ENCODE results near the gene JAK1. TPM values are rescaled to one million over a fixed set of nuclear protein-coding genes. Genes with fewer than 3 reads are reported as not detected.

JAK1 gene
- total and polyA plus RNA-seq, 10 donors = 46.6 to 270 (median 205) TPM

- H3K36me3 ChIP-seq = no peaks in the 10 kb centered on the region
- no peak for DNase-seq
- H3K27ac ChIP-seq = peak overlapping the region in 1 of 8 donors; percentile 59
- H3K9me3 ChIP-seq = no peaks in the 10 kb centered on the region
- peaks cover 44 to 100% (median 90%) of the 10 kb centered on the region in 6 donors for H3K4me1 ChIP-seq
- no peaks in the 10 kb centered on the region for H3K27me3 ChIP-seq (replicated peaks in 1 of 7)
- intact Hi-C loops (cut with DNase I; ENCODE audit: low total_unique reads) = loop anchor here (10.0 kb wide), 1 partner anchor 53 kb away; the partner anchor contains the start of gene JAK1
- H3K4me3 ChIP-seq = no peak overlapping the region
- 74 to 86% (median 81%) methylated on average over 2 of the region's 2 CpGs for WGBS, 5 donors
- TF ChIP-seq POLR2A (IDR thresholded peaks at IDR 0.05) (no peak), POLR2AphosphoS5 (IDR thresholded peaks at IDR 0.05) (no peak), CTCF (IDR thresholded peaks at IDR 0.05 in 8 of 11, conservative IDR thresholded peaks at IDR 0.05 in 3 of 11) (no peak)
Observed at GRCh38 chr1:64912191-64912590, 54.2 kb downstream of the JAK1 start.

- WGBS, 5 donors = 79 to 95% (median 89%) methylated on average over 3 of the region's 3 CpGs
- no peak for DNase-seq
- Histone ChIP-seq H3K4me1 (peaks cover 38 to 100% (median 90%) of the 10 kb centered on the region in 6 donors), H3K4me3 (no peak overlapping the region), H3K27ac (peak overlapping the region in 4 of 8 donors; percentile 9 to 59 (median 26)), H3K36me3 (no peaks in the 10 kb centered on the region), H3K27me3 (replicated peaks in 1 of 7) (no peaks in the 10 kb centered on the region), H3K9me3 (no peaks in the 10 kb centered on the region)
- intact Hi-C loops (cut with DNase I; ENCODE audit: low total_unique reads) = loop anchor here (10.0 kb wide), 1 partner anchor 53 kb away; the partner anchor contains the start of gene JAK1
- TF ChIP-seq POLR2AphosphoS5 (IDR thresholded peaks at IDR 0.05) (no peak), CTCF (IDR thresholded peaks at IDR 0.05 in 8 of 11, conservative IDR thresholded peaks at IDR 0.05 in 3 of 11) (no peak), POLR2A (IDR thresholded peaks at IDR 0.05) (no peak)
Observed at GRCh38 chr1:64911326-64911725, 55.0 kb downstream of the JAK1 start.

- H3K4me1 ChIP-seq = peaks cover 28 to 100% (median 82%) of the 10 kb centered on the region in 6 donors
- no peaks in the 10 kb centered on the region for H3K9me3 ChIP-seq
- 70 to 78% (median 74%) methylated on average over 7 of the region's 7 CpGs for WGBS, 5 donors
- no peaks in the 10 kb centered on the region for H3K27me3 ChIP-seq (replicated peaks in 1 of 7)
- intact Hi-C loops (cut with DNase I; ENCODE audit: low total_unique reads) = no loop called here
- TF ChIP-seq CTCF (IDR thresholded peaks at IDR 0.05 in 8 of 11, conservative IDR thresholded peaks at IDR 0.05 in 3 of 11) (no peak), POLR2AphosphoS5 (IDR thresholded peaks at IDR 0.05) (no peak), POLR2A (IDR thresholded peaks at IDR 0.05) (no peak)
- DNase-seq = no peak
- H3K4me3 ChIP-seq = no peak overlapping the region
- no peaks in the 10 kb centered on the region for H3K36me3 ChIP-seq
- H3K27ac ChIP-seq = no peak overlapping the region
Observed at GRCh38 chr1:64909031-64909430, 57.3 kb downstream of the JAK1 start.

GRCh38 chr1:64908575-64908974, 57.8 kb downstream of the JAK1 start:
- DNase-seq = no peak
- TF ChIP-seq POLR2A (IDR thresholded peaks at IDR 0.05) = no peak
- no peak for TF ChIP-seq CTCF (IDR thresholded peaks at IDR 0.05 in 8 of 11, conservative IDR thresholded peaks at IDR 0.05 in 3 of 11)
- H3K9me3 ChIP-seq = no peaks in the 10 kb centered on the region
- H3K27ac ChIP-seq = no peak overlapping the region
- WGBS, 5 donors = 92 to 100% (median 97%) methylated on average over 1 of the region's 1 CpG
- H3K36me3 ChIP-seq = no peaks in the 10 kb centered on the region
- no peaks in the 10 kb centered on the region for H3K27me3 ChIP-seq (replicated peaks in 1 of 7)
- H3K4me3 ChIP-seq = no peak overlapping the region
- intact Hi-C loops (cut with DNase I; ENCODE audit: low total_unique reads) = no loop called here
- H3K4me1 ChIP-seq = peaks cover 29 to 100% (median 82%) of the 10 kb centered on the region in 6 donors

All from spleen (tissue), 11 donors.